ENCODE results near the gene AKAP14.
"Not testable (repeated sequence)": the region's sequence is repeated elsewhere in the genome, so short reads cannot be mapped to it uniquely, and the experiment has no call there.

Gene AKAP14

DNA sequence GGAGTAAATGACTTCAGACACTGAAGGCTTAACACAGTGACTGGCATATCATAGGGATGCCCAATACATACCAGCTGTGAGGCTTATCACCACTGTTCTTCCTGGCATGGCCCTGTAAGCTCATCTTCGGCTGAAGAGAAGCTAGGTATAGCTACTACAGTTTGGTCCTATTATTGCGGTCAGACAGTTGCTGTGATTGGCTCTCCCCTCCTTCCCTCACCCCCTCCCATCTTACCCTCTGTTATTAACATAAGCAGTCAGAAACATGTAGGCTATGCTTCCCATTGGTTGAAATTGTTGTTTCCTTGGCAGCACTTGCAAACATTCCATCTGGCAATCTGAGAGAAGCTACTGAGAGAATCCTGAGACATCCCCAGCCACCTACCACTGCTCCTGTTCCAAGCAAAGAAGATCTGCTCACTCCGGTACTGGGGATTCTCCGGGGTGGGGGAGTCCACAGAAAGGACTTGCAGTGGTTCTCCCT is at the start of gene AKAP14:
AKAP14 (plus strand) TSS at position 51 of the 484 bp plus-strand sequence. CDS start 7,331 bp downstream, outside the sequence.
- DNase-seq (ENCODE audit: low spot score): no peak

GRCh38 chrX:119852382-119853353 is 43.0 kb upstream of the AKAP14 start, which contains the start of gene UPF3B:
UPF3B (minus strand) TSS chrX:119852963; CDS start chrX:119852928, 35 bp downstream.
- DNase-seq (ENCODE audit: low spot score): peak; percentile 96

DNA sequence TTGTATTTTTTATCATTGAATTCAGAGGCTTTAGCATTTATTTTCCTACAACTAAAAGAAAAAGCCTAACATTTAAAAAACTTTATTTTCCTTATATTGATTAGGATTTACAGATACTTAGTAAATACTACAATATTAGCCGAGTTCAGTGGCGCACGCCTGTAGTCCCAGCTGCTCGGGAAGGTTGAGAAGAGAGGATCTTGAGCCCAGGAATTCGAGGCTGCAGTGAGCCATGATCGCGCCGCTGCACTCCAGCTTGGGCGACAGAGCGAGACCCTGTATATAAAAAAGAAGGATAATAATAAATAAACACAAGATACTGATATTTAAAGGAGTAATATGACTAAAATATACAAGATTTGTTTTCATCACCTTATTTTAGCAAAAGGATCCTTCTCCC is 42.2 kb upstream of the AKAP14 start:
- no peak for DNase-seq (ENCODE audit: low spot score)

- DNase-seq (ENCODE audit: low spot score): peak; percentile 17
Observed at GRCh38 chrX:119870626-119871131, 25.0 kb upstream of the AKAP14 start.

- DNase-seq (ENCODE audit: low spot score): no peak
Observed at GRCh38 chrX:119871245-119871598, 24.5 kb upstream of the AKAP14 start.

DNA sequence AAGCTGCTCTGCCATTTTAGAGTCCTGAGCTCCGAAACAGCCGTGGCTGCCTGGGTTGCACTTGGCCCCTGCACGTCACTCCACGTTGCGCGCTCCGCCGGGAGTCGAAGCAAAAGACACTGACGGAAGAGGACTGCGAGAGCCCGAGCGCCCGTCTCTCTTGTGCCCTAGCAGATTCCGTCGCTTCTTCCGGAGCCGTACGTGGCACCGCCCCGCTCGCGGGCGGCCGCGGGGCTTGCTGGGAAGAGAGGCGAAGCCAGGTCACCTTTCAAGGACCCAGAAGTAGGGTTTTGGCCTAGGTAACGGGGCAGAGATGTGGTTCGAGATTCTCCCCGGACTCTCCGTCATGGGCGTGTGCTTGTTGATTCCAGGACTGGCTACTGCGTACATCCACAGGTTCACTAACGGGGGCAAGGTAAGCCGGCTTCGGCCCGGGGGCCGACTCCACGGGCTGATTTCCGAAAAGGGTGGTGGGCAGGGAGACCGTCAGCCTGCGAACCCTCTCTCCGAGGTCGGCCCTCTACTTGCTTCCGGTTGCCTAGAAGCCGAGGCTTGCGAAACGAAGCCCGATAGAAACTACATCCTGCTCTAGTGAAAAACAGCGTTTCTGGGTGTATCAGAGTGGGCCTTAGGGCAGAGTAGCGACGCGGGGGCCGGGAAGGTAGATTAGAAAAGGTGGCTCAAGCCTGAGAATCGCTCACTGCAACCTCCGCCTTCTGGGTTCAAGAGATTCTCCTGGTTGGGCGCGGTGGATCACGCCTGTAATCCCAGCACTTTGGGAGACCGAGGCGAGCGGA is 23.9 kb upstream of the AKAP14 start, which contains the start of the genes NDUFA1 and RNF113A:
NDUFA1 (plus strand) TSS at position 234 of the 797 bp plus-strand sequence; CDS start at position 314, 80 bp downstream.
RNF113A (minus strand) TSS at position 135 of the 797 bp plus-strand sequence; CDS start at position 15, 120 bp downstream.
- peak; percentile 80 for DNase-seq (ENCODE audit: low spot score)

GRCh38 chrX:119878740-119879139 is 17.0 kb upstream of the AKAP14 start:
- DNase-seq (ENCODE audit: low spot score): no peak

GRCh38 chrX:119880076-119880475 is 15.6 kb upstream of the AKAP14 start:
- DNase-seq (ENCODE audit: low spot score): no peak

- DNase-seq (ENCODE audit: low spot score): peak; percentile 80
Observed at GRCh38 chrX:119880552-119881437, 14.9 kb upstream of the AKAP14 start.

DNA sequence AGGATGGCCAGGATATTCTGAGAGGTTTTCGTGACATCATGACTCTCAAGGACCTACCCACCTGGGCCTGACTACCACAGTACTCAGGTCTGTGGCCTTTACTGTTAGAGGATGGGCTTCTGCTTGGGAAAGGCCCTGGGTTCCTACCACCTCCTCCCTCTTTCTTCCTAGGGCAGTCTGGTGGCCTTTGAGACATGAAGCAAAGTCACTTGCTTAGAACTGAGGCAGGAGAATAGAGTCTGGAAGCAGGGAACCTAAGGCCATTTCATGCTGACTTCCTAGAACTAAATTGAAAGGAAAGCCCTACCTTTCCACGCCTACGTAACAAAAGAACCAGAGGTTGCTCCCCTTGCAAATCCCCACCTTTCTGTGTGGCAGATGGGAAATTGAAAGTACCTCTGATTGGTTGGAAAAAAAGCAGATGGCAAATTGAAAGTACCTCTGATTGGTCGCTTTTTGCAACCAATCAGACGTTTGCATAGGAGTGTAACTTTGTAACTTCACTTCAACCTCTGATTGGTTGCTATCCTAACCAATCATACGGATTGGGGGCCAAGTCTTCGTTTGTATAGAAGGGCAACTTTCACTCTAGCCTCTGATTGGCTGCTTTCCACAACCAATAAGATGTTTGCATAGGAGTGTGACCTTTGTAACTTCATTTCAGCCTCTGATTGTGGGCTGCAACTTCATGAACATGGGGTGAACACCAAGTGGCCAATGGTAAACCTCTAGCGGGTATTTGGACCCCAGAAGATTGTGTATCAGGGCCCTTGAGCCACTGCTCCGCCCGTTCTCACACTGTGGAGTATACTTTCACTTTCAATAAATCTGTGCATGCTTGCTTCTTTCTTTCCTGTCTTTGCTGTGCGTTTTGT is 9.9 kb upstream of the AKAP14 start:
- no peak for DNase-seq (ENCODE audit: low spot score)

- DNase-seq (ENCODE audit: low spot score): peak; percentile 54
Observed at GRCh38 chrX:119887721-119888425, 7.8 kb upstream of the AKAP14 start.

GRCh38 chrX:119890626-119891025 is 5.1 kb upstream of the AKAP14 start:
- not testable (repeated sequence) for DNase-seq (ENCODE audit: low spot score)

DNA sequence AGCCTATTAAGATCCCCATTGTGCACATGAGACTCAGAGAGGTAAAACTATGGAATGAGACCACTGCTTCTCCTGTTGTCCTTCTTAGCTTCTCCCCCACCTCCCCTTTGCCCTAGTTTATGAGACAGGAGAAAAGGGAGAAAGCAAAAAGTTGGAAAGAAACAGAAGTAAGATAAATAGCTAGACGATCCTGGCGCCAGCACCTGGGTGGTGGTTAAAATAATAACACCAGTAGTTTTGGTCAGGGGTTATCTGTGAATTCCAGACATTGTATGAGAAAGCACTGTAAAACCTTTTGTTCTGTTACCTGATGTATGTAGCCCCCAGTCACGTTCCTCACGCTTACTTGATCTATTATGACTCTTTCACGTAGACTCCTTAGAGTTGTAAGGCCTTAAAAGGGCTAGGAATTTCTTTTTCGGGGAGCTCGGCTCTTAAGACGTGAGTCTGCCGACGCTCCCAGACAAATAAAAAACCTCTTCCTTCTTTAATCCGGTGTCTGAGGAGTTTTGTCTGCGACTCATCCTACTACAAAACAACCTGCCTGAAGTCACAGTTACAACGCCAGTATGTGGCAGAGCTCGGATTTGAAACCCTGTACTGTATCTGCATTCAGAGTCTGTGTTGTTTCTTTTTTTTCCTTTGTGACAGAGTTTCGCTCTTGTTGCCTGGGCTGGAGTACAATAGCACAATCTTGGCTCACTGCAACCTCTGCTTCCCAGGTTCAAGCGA is 3.6 kb upstream of the AKAP14 start:
- not testable (repeated sequence) for DNase-seq (ENCODE audit: low spot score)

DNA sequence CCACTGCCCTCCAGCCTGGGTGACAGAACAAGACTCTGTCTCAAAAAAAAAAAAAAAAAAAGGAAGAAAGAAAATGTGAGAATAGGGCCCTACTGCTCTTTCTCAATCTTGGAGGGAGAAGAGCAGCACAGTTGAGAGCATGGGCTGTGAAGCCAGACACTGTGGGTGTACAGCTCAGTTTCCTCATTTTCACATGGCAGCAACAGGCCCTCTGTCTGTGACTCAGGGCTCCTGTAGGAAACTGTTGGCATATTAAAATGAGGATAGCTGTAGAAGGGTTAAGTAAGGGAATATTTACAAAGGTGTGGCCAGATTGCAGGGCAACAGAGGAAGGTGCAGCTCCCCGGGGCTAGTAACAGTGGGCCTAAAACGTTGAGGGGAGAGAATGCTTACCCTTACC is 3.4 kb downstream of the AKAP14 start:
- no peak for DNase-seq (ENCODE audit: low spot score)

GRCh38 chrX:119900976-119901375 is 5.3 kb downstream of the AKAP14 start:
- no peak for DNase-seq (ENCODE audit: low spot score)

GRCh38 chrX:119916310-119916709 is 20.6 kb downstream of the AKAP14 start:
- no peak for DNase-seq (ENCODE audit: low spot score)

DNA sequence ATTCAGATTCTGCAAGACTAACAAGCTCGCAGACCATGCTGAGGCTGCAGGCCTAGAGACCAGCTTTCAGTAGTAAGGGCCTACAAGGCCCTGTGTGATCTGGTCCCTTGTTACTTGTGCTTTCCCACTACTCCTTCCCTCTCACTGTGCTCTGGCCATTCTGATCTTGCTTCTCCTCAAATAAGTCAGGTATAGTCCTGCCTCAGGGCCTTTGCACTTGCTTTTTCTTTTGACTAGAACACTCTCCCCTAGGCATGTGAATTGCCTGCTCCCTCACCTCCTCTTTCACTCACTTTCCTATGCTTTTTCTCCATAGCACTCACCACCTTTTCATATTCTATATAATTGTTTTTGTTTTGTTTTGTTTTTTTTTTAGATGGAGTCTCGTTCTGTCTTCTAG is 22.2 kb downstream of the AKAP14 start:
- DNase-seq (ENCODE audit: low spot score): no peak

GRCh38 chrX:119919835-119920585 is 24.3 kb downstream of the AKAP14 start:
- no peak for DNase-seq (ENCODE audit: low spot score)
